Erythroblast (primary cell): ENCODE measurements around the gene ALPL.

ENCODE experiments used
- GATA1 ChIP-seq: IDR thresholded peaks from 2 replicates; pipeline ENCODE4 v1.6.1; 2011; ENCODE audit warnings: low read depth, mild to moderate bottlenecking, control low read depth, low read length, moderate library complexity
- POLR2A ChIP-seq: IDR thresholded peaks from 2 replicates; pipeline ENCODE4 v1.6.1; 2011; ENCODE audit warnings: mild to moderate bottlenecking, low read length

DNA sequence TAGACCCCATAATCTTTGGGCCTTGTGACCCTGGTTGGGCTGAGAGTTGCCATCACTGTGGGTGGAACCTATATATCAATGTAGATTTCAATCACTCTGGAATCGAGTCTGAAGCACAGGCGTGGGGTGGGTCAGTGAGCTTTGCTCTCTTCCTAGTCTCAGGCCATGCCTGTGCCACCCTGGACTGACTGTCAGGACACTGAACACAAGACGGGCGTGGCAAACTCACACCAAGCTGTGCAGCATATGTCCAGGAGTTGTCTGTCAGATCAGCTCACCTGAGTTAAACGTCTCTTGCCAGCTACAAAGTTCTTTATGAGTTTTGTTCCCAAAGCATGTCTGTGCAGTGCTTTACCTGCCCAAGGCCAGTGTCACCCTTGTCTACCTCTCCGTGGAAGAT lies 30.9 kb upstream of the ALPL start:
- TF ChIP-seq POLR2A (no peak), GATA1 (no peak)
